HepG2 (cell line): Measurements from ENCODE around the gene OBSL1. TPM values are rescaled to one million over a fixed set of nuclear protein-coding genes. Genes with fewer than 3 reads are reported as not detected.

Experiments
- CCDC6 ChIP-seq: sonication (generic); formaldehyde crosslinking; IDR thresholded peaks from 2 replicates; pipeline ENCODE4 v1.8.1; 2022; ENCODE audit warnings: mild to moderate bottlenecking, missing genetic modification reagents, moderate library complexity
- CREB3 ChIP-seq: sonication (generic); formaldehyde crosslinking; IDR thresholded peaks from 2 replicates; pipeline ENCODE4 v1.5.0; 2020; ENCODE audit warnings: missing genetic modification reagents
- EHMT2 ChIP-seq: fragments of 200-600 bp; sonication (generic); IDR thresholded peaks from 2 replicates; pipeline ENCODE4 v1.7.0; 2017; ENCODE audit warnings: antibody characterized with exemption, low read depth, low read length, borderline replicate concordance
- HNRNPL ChIP-seq: fragments of 200-400 bp; formaldehyde crosslinking; IDR thresholded peaks from 2 replicates; pipeline ENCODE4 v1.6.1; 2017; ENCODE audit warnings: mild to moderate bottlenecking, low read depth, low read length
- KAT2B ChIP-seq: fragments of 150-350 bp; IDR thresholded peaks from 2 replicates; pipeline ENCODE4 v1.6.1; 2014; ENCODE audit warnings: low read depth, low read length, borderline replicate concordance
- KDM5A ChIP-seq: fragments of 200-600 bp; sonication (generic); IDR thresholded peaks from 2 replicates; pipeline ENCODE4 v1.7.0; 2018; ENCODE audit warnings: antibody characterized with exemption, mild to moderate bottlenecking, low read length, borderline replicate concordance
- NFIC ChIP-seq: IDR thresholded peaks from 2 replicates; pipeline ENCODE4 v1.6.1; 2012; ENCODE audit warnings: mild to moderate bottlenecking, low read length, inconsistent platforms
- NFYC ChIP-seq: IDR thresholded peaks from 2 replicates; pipeline ENCODE4 v1.6.1; 2016; ENCODE audit warnings: missing genetic modification reagents, missing compliant biosample characterization
- POLR2G ChIP-seq: fragments of 200-400 bp; formaldehyde crosslinking; IDR thresholded peaks from 2 replicates; pipeline ENCODE4 v1.6.1; 2018; ENCODE audit warnings: mild to moderate bottlenecking, low read depth, low read length, moderate library complexity
- SNAI1 ChIP-seq: sonication (generic); formaldehyde crosslinking; IDR thresholded peaks from 2 replicates; pipeline ENCODE4 v1.5.0; 2020; ENCODE audit warnings: mild to moderate bottlenecking, missing genetic modification reagents, borderline replicate concordance
- SOX13 ChIP-seq, 3 experiments: fragments of 450-650 bp in 1 of 3; sonication (generic) in 1 of 3; formaldehyde crosslinking in 1 of 3; IDR thresholded peaks in 2 of 3; conservative IDR thresholded peaks in 1 of 3; 2 replicates each; pipeline versions ENCODE4 v1.5.0 to v1.6.1; 2016 to 2020; ENCODE audit warnings: antibody characterized with exemption in 1 of 3, mild to moderate bottlenecking in 1 of 3, missing compliant biosample characterization in 1 of 3, missing genetic modification reagents in 1 of 3, moderate library complexity in 1 of 3
- SP140L ChIP-seq: sonication (generic); formaldehyde crosslinking; IDR thresholded peaks from 2 replicates; pipeline ENCODE4 v1.4.0; 2020; ENCODE audit warnings: missing genetic modification reagents, borderline replicate concordance
- TAF1 ChIP-seq: sonication (generic); formaldehyde crosslinking; IDR thresholded peaks from 2 replicates; pipeline ENCODE4 v1.4.0; 2020; ENCODE audit warnings: missing genetic modification reagents
- TRIM24 ChIP-seq: sonication (generic); formaldehyde crosslinking; IDR thresholded peaks from 2 replicates; pipeline ENCODE4 v1.8.0; 2022; ENCODE audit warnings: mild to moderate bottlenecking, missing genetic modification reagents
- ZFP1 ChIP-seq: IDR thresholded peaks from 2 replicates; pipeline ENCODE4 v1.6.1; 2016
- ZNF17 ChIP-seq: sonication (generic); formaldehyde crosslinking; IDR thresholded peaks from 2 replicates; pipeline ENCODE4 v1.5.0; 2020; ENCODE audit warnings: mild to moderate bottlenecking, missing genetic modification reagents
- ZNF34 ChIP-seq: sonication (generic); formaldehyde crosslinking; IDR thresholded peaks from 2 replicates; pipeline ENCODE4 v1.4.0; 2020; ENCODE audit warnings: mild to moderate bottlenecking, missing genetic modification reagents, borderline replicate concordance
- ZNF414 ChIP-seq: sonication (generic); formaldehyde crosslinking; IDR thresholded peaks from 2 replicates; pipeline ENCODE4 v1.5.0; 2020; ENCODE audit warnings: missing genetic modification reagents
- ZNF577 ChIP-seq: sonication (generic); formaldehyde crosslinking; IDR thresholded peaks from 2 replicates; pipeline ENCODE4 v1.4.0; 2020; ENCODE audit warnings: mild to moderate bottlenecking, low read depth, missing genetic modification reagents, borderline replicate concordance
- ZNF839 ChIP-seq: sonication (generic); formaldehyde crosslinking; IDR thresholded peaks from 2 replicates; pipeline ENCODE4 v1.4.0; 2020; ENCODE audit warnings: missing genetic modification reagents, mild to moderate bottlenecking, borderline replicate concordance
- polyA plus RNA-seq, 8 experiments: library from polyadenylated mRNA; depleted of rRNA in 3 of 8; stranded (reverse) in 7 of 8; unstranded in 1 of 8; fragments of >200 nt; fragmentation: Illumina TruSeq in 4 of 8; extraction: Trizol in 4 of 8; gene quantifications; 2 replicates each; pipeline versions ENCODE4 v1.2.1 to v1.2.3, GENCODE V29; 2011 to 2016; ENCODE audit warnings: low read depth in 4 of 8, missing spikeins in 1 of 8, mixed read lengths in 1 of 8; ENCODE audit not compliant: insufficient read depth in 1 of 8
- total RNA-seq, 5 experiments: library from RNA; depleted of rRNA; stranded (reverse); fragments of >200 nt; fragmentation: Illumina TruSeq; extraction: Trizol; gene quantifications; 2 replicates each; pipeline ENCODE4 v1.2.3, GENCODE V29; 2016; ENCODE audit warnings: low read depth in 1 of 5
- TF ChIP-seq, protein P1 (sequence below): sonication (generic); formaldehyde crosslinking; IDR thresholded peaks from 2 replicates; pipeline ENCODE4 v1.4.0; 2020; ENCODE audit warnings: missing genetic modification reagents, mild to moderate bottlenecking, borderline replicate concordance
- TF ChIP-seq, protein P2 (sequence below): sonication (generic); formaldehyde crosslinking; IDR thresholded peaks from 2 replicates; pipeline ENCODE4 v1.4.0; 2020; ENCODE audit warnings: mild to moderate bottlenecking, missing genetic modification reagents
- TF ChIP-seq, protein P3 (sequence below): sonication (generic); formaldehyde crosslinking; IDR thresholded peaks from 2 replicates; pipeline ENCODE4 v1.4.0; 2020; ENCODE audit warnings: mild to moderate bottlenecking, missing genetic modification reagents

Gene OBSL1
- total and polyA plus RNA-seq, 2 of the 13 experiments (the other 11 are each of a cell fraction or from before 2014, with no cell fraction given) = 86.7 to 218 TPM

- TF ChIP-seq, protein P1, sequence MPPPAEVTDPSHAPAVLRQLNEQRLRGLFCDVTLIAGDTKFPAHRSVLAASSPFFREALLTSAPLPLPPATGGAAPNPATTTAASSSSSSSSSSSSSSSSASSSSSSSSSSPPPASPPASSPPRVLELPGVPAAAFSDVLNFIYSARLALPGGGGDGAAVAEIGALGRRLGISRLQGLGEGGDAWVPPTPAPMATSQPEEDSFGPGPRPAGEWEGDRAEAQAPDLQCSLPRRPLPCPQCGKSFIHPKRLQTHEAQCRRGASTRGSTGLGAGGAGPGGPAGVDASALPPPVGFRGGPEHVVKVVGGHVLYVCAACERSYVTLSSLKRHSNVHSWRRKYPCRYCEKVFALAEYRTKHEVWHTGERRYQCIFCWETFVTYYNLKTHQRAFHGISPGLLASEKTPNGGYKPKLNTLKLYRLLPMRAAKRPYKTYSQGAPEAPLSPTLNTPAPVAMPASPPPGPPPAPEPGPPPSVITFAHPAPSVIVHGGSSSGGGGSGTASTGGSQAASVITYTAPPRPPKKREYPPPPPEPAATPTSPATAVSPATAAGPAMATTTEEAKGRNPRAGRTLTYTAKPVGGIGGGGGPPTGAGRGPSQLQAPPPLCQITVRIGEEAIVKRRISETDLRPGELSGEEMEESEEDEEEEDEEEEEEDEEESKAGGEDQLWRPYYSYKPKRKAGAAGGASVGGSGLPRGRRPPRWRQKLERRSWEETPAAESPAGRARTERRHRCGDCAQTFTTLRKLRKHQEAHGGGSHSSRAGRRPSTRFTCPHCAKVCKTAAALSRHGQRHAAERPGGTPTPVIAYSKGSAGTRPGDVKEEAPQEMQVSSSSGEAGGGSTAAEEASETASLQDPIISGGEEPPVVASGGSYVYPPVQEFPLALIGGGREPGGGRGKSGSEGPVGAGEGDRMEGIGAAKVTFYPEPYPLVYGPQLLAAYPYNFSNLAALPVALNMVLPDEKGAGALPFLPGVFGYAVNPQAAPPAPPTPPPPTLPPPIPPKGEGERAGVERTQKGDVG = peak; percentile 17; the same call in 1 of the 2 replicates
- TF ChIP-seq KAT2B = no peak
- no peak for TF ChIP-seq SOX13 (IDR thresholded peaks at IDR 0.05)
- TF ChIP-seq SOX13 (CRISPR knock-in tag; conservative IDR thresholded peaks at IDR 0.05 in 1 of 2, IDR thresholded peaks at IDR 0.05 in 1 of 2) = no peak
- TF ChIP-seq EHMT2 = no peak
- TF ChIP-seq POLR2G = peak; percentile 30
- TF ChIP-seq, protein P2, sequence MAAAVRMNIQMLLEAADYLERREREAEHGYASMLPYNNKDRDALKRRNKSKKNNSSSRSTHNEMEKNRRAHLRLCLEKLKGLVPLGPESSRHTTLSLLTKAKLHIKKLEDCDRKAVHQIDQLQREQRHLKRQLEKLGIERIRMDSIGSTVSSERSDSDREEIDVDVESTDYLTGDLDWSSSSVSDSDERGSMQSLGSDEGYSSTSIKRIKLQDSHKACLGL = no peak
- TF ChIP-seq TRIM24 = no peak
- TF ChIP-seq ZNF577 (CRISPR knock-in tag) = no peak
- peak; percentile 50; the same call in 1 of the 2 replicates for TF ChIP-seq SNAI1 (CRISPR knock-in tag)
- no peak for TF ChIP-seq NFIC
- TF ChIP-seq CCDC6 (CRISPR knock-in tag) = no peak
- no peak for TF ChIP-seq ZNF17 (CRISPR knock-in tag)
- TF ChIP-seq CREB3 (CRISPR knock-in tag) = no peak
- 0 out of 2 replicates have a peak, but pooled peaks have one; percentile 26 for TF ChIP-seq ZNF34 (CRISPR knock-in tag)
- no peak for TF ChIP-seq NFYC (CRISPR knock-in tag)
- TF ChIP-seq, protein P3, sequence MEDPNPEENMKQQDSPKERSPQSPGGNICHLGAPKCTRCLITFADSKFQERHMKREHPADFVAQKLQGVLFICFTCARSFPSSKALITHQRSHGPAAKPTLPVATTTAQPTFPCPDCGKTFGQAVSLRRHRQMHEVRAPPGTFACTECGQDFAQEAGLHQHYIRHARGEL (CRISPR knock-in tag) = 0 out of 2 replicates have a peak, but pooled peaks have one; percentile 12
- peak; percentile 64; the same call in 1 of the 2 replicates for TF ChIP-seq KDM5A
- TF ChIP-seq HNRNPL = 0 out of 2 replicates have a peak, but pooled peaks have one; percentile 11
- no peak for TF ChIP-seq TAF1 (CRISPR knock-in tag)
- no peak for TF ChIP-seq SP140L (CRISPR knock-in tag)
- no peak; the same call in 1 of the 2 replicates for TF ChIP-seq ZNF414
- no peak for TF ChIP-seq ZNF839 (CRISPR knock-in tag)
- no peak for TF ChIP-seq ZFP1 (CRISPR knock-in tag)
Measured at GRCh38 chr2:219551441-219552381, 19.6 kb downstream of the OBSL1 start (continued).
